Type B pancreatic cell (in vitro differentiated cells): ENCODE results near the gene ZNF697. TPM values are rescaled to one million over a fixed set of nuclear protein-coding genes. Genes with fewer than 3 reads are reported as not detected.

ENCODE experiments used
- DNase-seq: peaks from one replicate; pipeline ENCODE4 v3.0.0; 2021; ENCODE audit warnings: mixed read lengths; ENCODE audit not compliant: unreplicated experiment; ENCODE audit errors: extremely low spot score
- H3K27ac Mint-ChIP-seq: 2 replicates; pipeline ENCODE4 v1.8.0; 2021; ENCODE audit warnings: mild to moderate bottlenecking, mixed read lengths
- H3K27me3 Mint-ChIP-seq: 2 replicates; pipeline ENCODE4 v1.8.0; 2021; ENCODE audit warnings: mixed read lengths
- H3K36me3 Mint-ChIP-seq: 2 replicates; pipeline ENCODE4 v1.8.0; 2021; ENCODE audit warnings: mixed read lengths
- H3K4me1 Mint-ChIP-seq: one replicate; pipeline ENCODE4 v1.8.0; 2021; ENCODE audit warnings: mixed read lengths; ENCODE audit not compliant: unreplicated experiment
- H3K4me3 Mint-ChIP-seq: 2 replicates; pipeline ENCODE4 v1.8.0; 2021; ENCODE audit warnings: mild to moderate bottlenecking, mixed read lengths
- H3K9me3 Mint-ChIP-seq: 2 replicates; pipeline ENCODE4 v1.8.0; 2021; ENCODE audit warnings: mixed read lengths
- total RNA-seq: library from RNA; stranded (reverse); gene quantifications from 2 replicates; pipeline ENCODE4 v1.2.1, GENCODE V29; 2021; ENCODE audit warnings: low replicate concordance
- TF ChIP-seq, protein P1 (sequence below): fragments of 200-600 bp; sonication (generic); conservative IDR thresholded peaks from 2 replicates; pipeline ENCODE4 v1.5.0; 2021; ENCODE audit warnings: antibody characterized with exemption, mild to moderate bottlenecking

Gene ZNF697
- total RNA-seq, 1 donor from 2014 or later = 11.8 TPM

DNA sequence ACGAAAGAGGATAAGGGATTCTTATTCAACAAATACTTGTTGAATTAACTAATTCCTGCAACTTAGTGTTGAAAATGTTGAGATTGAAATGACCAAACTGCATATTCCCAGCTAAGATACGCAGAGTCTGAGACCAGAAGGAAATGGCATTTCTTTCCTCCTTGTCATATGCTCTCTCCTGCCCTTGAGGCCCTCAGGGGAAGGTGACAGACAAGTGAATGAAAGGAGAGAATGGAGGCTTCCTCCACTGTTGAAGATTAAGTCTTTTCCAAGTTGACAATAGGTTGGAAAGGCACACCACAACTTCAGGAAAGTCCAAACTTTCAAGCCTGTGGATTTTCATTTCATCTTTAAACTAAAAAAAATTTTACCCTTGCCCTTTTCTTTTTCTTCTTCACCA lies 3.1 kb upstream of the ZNF697 start:
- Mint-ChIP-seq H3K4me1 (peaks cover 11% of the 10 kb centered on the region), H3K27me3 (peaks cover 24% of the 10 kb centered on the region)

DNA sequence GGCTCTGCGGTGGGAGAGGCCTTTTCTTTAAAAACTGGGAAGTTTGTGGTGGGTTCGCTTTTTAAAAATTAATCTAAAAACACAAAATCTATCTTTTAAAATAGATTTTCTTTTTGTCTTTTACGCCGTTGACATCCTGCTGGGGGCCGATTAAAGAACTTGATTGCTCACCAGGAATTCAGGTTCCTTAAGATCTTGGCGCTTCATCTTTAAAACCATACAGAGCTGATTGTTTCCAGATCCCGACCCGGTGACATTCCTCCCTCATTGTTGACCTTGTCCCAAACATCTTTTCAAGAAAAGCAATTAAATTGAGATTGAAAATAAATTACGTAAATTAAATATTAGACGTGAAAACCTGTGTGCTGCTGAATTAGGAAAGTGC lies 546 bp upstream of the ZNF697 start:
- peak overlapping the region; percentile 88 for H3K27ac Mint-ChIP-seq
- peak overlapping the region; percentile 95 for H3K4me3 Mint-ChIP-seq
- TF ChIP-seq, protein P1, sequence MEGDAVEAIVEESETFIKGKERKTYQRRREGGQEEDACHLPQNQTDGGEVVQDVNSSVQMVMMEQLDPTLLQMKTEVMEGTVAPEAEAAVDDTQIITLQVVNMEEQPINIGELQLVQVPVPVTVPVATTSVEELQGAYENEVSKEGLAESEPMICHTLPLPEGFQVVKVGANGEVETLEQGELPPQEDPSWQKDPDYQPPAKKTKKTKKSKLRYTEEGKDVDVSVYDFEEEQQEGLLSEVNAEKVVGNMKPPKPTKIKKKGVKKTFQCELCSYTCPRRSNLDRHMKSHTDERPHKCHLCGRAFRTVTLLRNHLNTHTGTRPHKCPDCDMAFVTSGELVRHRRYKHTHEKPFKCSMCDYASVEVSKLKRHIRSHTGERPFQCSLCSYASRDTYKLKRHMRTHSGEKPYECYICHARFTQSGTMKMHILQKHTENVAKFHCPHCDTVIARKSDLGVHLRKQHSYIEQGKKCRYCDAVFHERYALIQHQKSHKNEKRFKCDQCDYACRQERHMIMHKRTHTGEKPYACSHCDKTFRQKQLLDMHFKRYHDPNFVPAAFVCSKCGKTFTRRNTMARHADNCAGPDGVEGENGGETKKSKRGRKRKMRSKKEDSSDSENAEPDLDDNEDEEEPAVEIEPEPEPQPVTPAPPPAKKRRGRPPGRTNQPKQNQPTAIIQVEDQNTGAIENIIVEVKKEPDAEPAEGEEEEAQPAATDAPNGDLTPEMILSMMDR = no peak
- peaks cover 24% of the 10 kb centered on the region for H3K27me3 Mint-ChIP-seq
- H3K4me1 Mint-ChIP-seq = peaks cover 18% of the 10 kb centered on the region
- DNase-seq = no peak
- no peaks in the 10 kb centered on the region for H3K9me3 Mint-ChIP-seq
- H3K36me3 Mint-ChIP-seq = peaks cover 2% of the 10 kb centered on the region

More for the DNA sequence above, 3.1 kb upstream of the ZNF697 start:
- no peak for DNase-seq
- H3K36me3 Mint-ChIP-seq = no peaks in the 10 kb centered on the region
- H3K9me3 Mint-ChIP-seq = no peaks in the 10 kb centered on the region
- H3K4me3 Mint-ChIP-seq = no peak overlapping the region
- TF ChIP-seq, protein P1 = no peak
- peak overlapping the region; percentile 14 for H3K27ac Mint-ChIP-seq

DNA sequence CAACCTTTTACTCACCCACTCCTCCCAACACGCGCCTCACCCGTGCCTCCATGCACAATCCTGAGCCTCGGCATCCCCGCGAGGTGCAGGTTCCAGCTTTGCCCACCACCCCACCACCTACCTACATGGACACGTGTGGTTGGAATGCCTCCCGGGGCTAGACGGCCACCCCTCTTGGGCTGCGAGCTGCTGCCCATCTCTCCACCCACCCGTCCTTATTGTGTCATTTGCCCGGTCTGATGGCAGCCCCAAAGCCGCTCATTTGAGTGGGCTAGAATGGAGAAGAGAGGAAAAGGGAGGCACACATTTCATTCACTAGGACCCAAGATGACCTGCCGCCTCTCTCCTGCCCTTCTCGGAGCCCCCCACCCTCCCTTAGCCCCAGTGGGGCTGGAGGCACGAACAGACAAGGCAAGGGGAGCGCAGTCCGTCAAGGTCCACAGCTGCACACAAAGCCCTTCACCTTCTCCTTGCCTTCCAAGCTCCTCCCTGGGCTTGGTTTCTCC lies 785 bp downstream of the ZNF697 start:
- TF ChIP-seq, protein P1 = no peak
- Mint-ChIP-seq H3K27ac (peak overlapping the region; percentile 88), H3K36me3 (peaks cover 4% of the 10 kb centered on the region), H3K9me3 (no peaks in the 10 kb centered on the region), H3K4me1 (peaks cover 24% of the 10 kb centered on the region), H3K4me3 (peak overlapping the region; percentile 95), H3K27me3 (peaks cover 20% of the 10 kb centered on the region)
- no peak for DNase-seq

DNA sequence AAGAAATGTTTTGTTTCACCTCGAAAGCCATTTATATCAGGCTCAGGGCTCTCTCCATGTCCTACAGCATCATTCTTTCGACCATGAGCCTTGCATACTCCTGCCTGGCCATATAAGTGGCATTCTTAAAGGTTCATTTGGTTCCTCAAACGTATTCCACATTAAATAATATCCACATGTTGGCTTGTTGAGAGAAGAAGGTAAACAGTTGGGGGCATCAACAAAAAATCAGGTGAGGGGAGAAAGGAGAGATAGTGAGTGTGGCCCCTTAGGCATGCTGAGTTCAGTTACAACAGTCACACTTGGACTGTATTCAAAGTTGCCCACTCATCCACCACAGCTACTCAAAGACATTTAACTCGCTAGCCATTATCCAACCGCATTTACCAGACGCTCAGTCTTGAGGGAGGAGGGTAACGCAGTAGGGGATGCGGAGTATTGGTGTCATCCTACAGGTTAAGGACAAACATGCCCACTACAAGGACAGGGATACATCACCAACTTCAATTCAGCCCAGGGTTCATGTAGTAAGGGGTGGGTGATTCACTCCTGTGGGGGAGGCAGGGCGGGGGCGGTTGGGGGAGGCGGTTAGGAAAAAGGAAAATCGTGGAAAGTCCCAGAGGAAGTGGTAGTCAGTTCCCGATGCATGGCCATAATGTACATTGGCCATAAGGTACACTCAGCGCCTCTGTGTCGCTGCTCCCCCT lies 1.4 kb downstream of the ZNF697 start:
- H3K4me3 Mint-ChIP-seq = peak overlapping the region; percentile 95
- H3K4me1 Mint-ChIP-seq = peaks cover 24% of the 10 kb centered on the region
- no peaks in the 10 kb centered on the region for H3K9me3 Mint-ChIP-seq
- TF ChIP-seq, protein P1 = no peak
- peaks cover 9% of the 10 kb centered on the region for H3K36me3 Mint-ChIP-seq
- DNase-seq = no peak
- peaks cover 17% of the 10 kb centered on the region for H3K27me3 Mint-ChIP-seq
- peak overlapping the region; percentile 88 for H3K27ac Mint-ChIP-seq

DNA sequence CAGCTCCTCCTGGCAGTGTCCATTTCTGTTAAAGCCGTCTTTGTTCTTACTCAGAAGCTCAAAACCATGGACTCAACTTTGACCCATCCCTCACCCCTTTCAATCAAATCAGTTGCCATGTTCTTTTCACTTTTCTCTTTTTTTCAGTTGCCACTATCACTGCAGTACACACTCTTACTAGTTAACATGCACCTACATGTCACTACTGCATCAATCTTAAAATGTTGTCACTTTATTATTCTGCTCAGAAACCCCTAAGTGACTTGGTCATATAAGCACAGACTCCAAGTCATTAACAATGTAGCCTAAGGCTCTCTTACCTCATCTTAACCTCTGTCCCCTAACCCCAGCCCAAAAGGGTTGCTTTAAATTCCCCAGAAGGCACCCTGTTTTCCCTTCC lies 9.0 kb downstream of the ZNF697 start:
- TF ChIP-seq, protein P1 = no peak
- H3K27ac Mint-ChIP-seq = no peak overlapping the region
- no peaks in the 10 kb centered on the region for H3K27me3 Mint-ChIP-seq
- no peak for DNase-seq
- H3K36me3 Mint-ChIP-seq = peaks cover 15% of the 10 kb centered on the region
- no peak overlapping the region for H3K4me3 Mint-ChIP-seq
- no peaks in the 10 kb centered on the region for H3K9me3 Mint-ChIP-seq
- H3K4me1 Mint-ChIP-seq = peaks cover 14% of the 10 kb centered on the region
